Left cardiac atrium (tissue), 4 donors: Measurements from ENCODE around the gene RTP1. TPM values are rescaled to one million over a fixed set of nuclear protein-coding genes. Genes with fewer than 3 reads are reported as not detected.
"Not testable (repeated sequence)": the region's sequence is repeated elsewhere in the genome, so short reads cannot be mapped to it uniquely, and the experiment has no call there.

Experiments
- ATAC-seq, 2 donors: fragments of 200-7000 bp; cut with Tn5 transposase; one replicate each; pipeline ENCODE4 v1.9.1; 2020; ENCODE audit warnings: mild to moderate bottlenecking in 2 of 2, moderate library complexity in 2 of 2
- DNase-seq: peaks from one replicate; pipeline ENCODE4 v3.0.0-alpha.2; 2020
- intact Hi-C, 2 donors: fragments of 100-400 bp; cut with DNase I; formaldehyde crosslinking; loops; one replicate each; pipeline versions ENCODE4 v1.14.1 to v1.15.1; 2022 to 2023
- total RNA-seq, 2 donors: library from RNA; stranded (reverse); fragmentation: NEBNext Ultra II Directional; extraction: Animal tissue kit (Norgen Biotek cat#: 25700); gene quantifications; one replicate each; pipeline ENCODE4 v1.2.1, GENCODE V29; 2021
- donor health status: DM: no; HTN: yes; CAD: no.
- donor health status: DM: no; HTN: yes; CAD: no; lungs with severe emphysema.
- donor health status: DM: yes; HTN: yes; CAD: no.
- donor health status: Dilated cardiomyopathy.

RTP1 gene
- total RNA-seq, 2 donors from 2014 or later, result not detected

DNA sequence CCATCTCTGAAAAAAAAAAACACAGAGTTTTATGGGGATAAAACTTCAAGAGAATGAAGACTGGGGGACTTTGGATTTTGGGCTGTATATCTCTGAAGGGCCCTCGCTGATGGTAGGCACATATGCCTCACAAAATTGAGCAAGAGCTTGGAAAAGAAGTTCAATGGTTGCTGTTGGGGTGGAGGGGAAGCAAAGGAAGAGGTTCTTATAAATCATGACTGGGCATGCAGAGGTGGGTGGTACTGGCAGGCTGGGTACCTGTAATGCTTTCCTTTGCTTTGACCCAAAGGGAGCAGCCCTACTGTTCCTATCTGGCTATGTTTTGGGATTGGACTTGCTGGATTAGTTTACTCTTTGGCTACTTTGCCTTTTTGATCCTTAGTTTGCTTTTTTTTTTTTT, 6.0 kb upstream of the RTP1 start:
- DNase-seq (no peak), ATAC-seq (no peak)
- intact Hi-C loops, result no loop called here

DNA sequence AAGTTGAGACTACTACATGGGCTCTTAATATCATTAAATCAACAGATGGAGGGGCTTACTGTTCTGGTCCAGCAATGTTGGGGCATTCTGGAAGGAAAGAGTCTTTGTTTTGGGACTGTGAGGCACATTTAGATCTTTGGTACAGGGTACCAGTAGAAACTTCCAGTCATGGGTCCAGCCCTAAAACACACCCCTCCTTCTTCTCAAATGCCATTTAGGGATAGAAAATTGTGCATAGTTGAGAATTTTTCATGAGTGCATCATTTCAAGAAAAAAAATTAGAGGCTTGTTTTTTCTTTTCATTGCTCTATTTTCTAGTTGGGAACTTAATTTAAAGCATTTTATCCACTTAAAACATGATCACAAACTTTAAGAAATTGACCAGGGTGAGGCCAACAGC, 4.1 kb upstream of the RTP1 start:
- intact Hi-C loops, result no loop called here
- no peak for DNase-seq
- no peak for ATAC-seq

DNA sequence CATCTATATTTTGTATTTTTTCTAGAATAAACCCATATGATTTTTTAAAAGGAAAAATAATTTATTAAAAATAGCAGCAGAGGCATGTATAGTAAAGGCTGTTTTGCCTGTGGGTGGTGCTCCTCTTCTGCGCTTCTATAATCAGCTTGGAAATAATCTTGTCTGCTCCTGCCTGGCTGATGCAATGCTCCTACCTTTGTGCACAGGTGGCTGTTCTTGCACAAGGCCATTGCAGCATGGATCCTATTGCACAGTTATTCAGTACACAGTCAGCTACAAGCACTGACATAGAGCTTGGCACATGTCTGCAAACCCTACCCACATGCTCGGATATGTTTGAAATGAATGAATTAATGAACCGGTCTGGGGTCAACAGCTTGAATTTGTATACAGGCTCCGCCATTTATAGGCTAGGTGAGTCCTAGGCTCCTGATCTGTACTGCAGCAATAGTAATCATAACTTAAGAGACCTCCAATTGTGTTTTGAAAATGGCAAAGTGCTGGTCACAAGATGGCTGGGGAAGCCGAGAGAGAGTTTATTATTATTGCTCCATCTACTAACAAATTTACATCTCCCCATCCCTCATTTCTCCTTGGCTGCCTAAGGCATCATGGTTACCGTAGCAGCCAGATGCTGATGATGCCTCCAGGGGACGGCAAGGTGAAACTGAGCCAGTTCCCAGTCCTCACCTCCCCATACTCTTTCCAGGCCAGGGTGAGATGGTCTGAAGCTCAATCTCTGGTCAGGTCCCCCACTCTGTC, 532 bp upstream of the RTP1 start:
- DNase-seq, result no peak
- intact Hi-C loops, result no loop called here
- ATAC-seq, result no peak

DNA sequence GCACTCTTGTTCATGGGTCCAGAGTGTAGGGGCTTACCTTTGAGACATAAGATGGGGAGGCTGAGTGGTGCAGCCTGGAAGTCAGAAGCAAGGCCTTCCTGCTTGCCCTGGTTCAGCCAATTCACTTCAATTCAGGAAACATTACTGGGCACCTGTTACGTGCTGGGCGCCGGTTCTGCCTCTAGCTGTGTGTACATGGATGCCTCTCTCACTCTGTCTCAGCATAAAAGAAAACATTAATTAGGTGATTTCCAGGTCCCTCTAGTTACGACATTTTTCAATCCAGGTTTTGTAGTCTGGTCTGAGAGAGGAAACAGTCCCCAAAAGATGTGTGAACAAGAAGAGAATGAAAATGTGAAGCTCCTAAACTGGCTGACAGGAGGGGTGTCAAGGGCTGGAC, 1.2 kb downstream of the RTP1 start:
- DNase-seq, result no peak
- no peak for ATAC-seq
- intact Hi-C loops, result no loop called here

DNA sequence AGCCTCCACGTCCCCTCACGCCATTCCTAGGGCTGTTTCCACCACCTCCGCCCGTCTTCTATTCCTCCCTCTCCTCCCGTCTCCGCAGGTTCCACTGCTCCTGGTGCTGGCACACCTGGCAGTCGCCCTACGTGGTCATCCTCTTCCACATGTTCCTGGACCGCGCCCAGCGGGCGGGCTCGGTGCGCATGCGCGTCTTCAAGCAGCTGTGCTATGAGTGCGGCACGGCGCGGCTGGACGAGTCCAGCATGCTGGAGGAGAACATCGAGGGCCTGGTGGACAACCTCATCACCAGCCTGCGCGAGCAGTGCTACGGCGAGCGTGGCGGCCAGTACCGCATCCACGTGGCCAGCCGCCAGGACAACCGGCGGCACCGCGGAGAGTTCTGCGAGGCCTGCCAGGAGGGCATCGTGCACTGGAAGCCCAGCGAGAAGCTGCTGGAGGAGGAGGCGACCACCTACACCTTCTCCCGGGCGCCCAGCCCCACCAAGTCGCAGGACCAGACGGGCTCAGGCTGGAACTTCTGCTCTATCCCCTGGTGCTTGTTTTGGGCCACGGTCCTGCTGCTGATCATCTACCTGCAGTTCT, 2.3 kb downstream of the RTP1 start:
- DNase-seq, intact Hi-C loops, ATAC-seq: not testable (repeated sequence)

DNA sequence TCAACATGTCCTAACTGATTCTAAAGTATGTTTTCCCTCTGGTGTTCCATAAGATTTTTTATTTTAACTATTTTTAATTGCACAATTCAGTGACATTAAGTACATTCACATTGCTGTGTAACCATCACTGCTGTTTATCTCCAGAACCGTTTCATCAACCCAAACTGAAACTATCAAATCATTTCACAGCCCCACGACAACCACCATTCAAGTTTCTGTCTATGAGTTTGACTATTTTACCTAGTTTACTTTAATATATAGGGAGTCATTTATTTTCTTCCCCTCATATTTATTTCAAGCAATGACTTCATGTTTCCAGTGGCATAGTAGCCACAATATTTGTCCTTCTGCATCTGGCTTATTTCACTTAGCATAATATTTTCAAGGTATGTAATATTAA, 8.4 kb downstream of the RTP1 start:
- intact Hi-C loops, result no loop called here
- ATAC-seq (no peak), DNase-seq (no peak)

DNA sequence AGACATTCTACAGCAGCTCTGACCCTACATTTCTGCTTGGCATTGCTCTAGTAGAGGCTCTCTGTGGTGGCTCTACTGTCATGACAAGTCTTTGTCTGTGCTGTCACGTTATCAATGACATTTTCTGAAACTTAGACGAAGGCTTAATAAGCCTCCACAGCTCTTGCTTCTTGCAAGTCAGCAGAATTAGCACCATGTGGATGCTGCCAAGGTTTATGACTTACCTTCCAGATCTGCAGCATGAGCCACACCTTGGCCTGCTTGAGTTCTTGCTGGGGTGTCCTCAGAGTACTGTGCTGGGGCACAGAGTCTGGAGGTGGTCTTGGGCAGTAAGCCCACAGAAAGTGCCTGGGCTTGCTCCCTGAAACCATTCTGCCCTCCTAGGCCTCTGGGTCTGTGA, 9.8 kb downstream of the RTP1 start:
- intact Hi-C loops, result no loop called here
- DNase-seq, result no peak
- ATAC-seq, result no peak

- DNase-seq (no peak), ATAC-seq (peak in 1 of 2 donors; percentile 21)
- intact Hi-C loops, result no loop called here
Measured at GRCh38 chr3:187207624-187208023, 10.3 kb downstream of the RTP1 start.

- ATAC-seq (no peak), DNase-seq (no peak)
- intact Hi-C loops, result no loop called here
Measured at GRCh38 chr3:187208159-187208558, 10.9 kb downstream of the RTP1 start.

DNA sequence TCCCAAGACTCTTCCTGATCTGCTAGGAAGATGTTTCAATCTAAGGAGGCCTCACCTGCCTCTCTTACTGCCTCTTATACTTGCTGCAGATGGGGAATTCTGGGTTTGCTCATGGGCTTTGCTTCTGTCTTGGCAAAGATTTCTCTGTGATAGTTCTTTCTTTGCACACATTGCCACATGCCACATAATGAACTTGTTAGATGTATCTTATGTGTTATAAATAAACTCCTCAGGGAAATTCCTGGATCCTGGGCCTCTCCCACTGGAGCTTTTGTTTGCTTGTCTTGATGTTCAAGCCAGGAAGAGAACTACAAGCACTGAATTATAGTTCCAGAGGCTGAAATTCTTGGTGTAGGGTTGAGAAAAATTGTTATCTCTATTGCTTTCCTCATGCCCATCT, 12.2 kb downstream of the RTP1 start:
- intact Hi-C loops, result no loop called here
- ATAC-seq, result no peak
- no peak for DNase-seq

GRCh38 chr3:187210091-187210490, 12.8 kb downstream of the RTP1 start:
- intact Hi-C loops, result no loop called here
- ATAC-seq (no peak), DNase-seq (no peak)

DNA sequence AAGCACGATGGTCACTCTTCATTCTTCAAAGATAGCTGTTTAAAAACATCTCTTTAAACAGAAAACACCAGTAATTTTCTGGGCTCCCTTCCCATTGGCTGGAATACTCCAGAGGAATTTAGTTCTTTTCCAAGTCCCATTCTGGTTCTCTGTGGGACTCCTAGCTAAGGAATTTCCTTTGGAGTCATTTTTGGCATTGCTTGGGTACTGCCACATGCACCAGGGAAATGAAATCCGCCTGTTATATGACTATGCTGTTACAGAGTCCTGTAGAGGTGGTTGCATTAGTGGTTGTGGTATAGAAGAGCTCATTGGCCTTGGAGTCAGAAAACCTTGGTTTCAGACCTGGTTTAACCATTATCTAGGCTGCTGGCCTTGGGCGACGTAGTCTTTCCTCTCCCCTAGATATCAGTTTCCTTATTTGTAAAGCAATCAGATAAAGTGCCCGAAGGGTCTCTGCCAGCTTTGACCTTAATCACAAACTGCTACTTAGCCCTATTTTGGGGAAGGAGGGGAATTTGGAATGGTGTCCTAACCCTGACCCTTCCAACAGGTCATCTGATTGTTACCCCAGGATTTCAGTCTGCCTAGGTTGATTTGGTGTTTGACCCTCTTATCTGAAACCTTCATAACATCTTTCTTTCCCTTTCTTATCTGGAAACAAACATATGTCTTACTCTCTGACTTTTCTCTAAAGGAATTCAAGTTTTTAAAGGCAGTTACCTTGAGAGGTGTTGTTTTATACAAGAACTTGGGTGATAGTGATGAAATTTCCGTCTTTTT, 13.4 kb downstream of the RTP1 start:
- intact Hi-C loops, result no loop called here
- DNase-seq (no peak), ATAC-seq (peak; percentile 43 to 75)

GRCh38 chr3:187211532-187212195, 14.4 kb downstream of the RTP1 start:
- ATAC-seq, result peak in 1 of 2 donors; percentile 70
- intact Hi-C loops, result no loop called here
- DNase-seq, result no peak

- ATAC-seq, result no peak
- DNase-seq, result no peak
- intact Hi-C loops, result no loop called here
Measured at GRCh38 chr3:187212196-187212545, 14.9 kb downstream of the RTP1 start.

DNA sequence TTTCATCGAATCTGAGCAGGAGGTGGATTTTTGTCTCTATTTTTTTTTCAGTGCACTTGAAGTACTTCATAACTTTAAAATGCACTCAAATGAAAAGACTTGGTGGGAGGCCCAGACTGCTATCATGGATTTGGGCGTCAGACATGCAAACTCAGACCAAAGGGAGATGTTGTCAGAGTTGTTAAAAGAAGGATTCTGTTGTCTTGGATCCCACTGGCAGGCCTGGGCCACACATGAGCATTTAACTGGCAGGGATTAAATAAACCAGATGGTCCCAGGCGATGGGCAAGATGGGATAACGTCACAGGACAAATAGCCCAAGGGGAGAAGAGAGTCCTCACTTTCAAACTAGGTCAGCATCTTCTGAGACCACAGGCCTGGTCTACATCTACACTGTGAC, 15.4 kb downstream of the RTP1 start:
- intact Hi-C loops, result no loop called here
- peak; percentile 64 to 70 for ATAC-seq
- DNase-seq, result peak; percentile 34

- intact Hi-C loops, result no loop called here
- DNase-seq (no peak), ATAC-seq (no peak)
Measured at GRCh38 chr3:187213616-187214015, 16.3 kb downstream of the RTP1 start.

GRCh38 chr3:187215460-187215859, 18.2 kb downstream of the RTP1 start:
- ATAC-seq, result no peak
- DNase-seq, result no peak
- intact Hi-C loops, result no loop called here

DNA sequence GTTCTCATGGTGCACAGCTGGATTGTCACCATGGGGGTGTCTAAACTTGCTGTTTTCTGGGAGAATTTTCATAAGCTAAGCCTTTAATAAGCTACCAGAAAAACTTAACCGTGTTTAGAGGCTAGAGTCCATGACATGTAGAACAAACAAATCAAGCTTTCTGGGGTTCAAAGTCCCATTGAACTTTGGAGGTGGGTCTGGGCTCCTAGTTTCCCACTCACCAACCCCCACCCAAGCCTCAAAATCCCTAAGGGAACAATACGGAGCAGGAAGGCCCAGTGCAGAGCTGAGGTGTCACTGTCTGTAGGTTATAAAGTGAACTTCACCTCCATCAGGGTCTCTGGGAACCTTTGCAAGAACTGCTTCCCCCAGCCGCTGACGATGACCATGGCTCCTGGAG, 25.5 kb downstream of the RTP1 start:
- intact Hi-C loops, result loop anchor here in 1 of 2 donors (5.0 to 10.0 kb wide), 3 partner anchors 74 to 452 kb away; partner anchors contain the start of gene SST
- no peak for DNase-seq
- ATAC-seq, result no peak

GRCh38 chr3:187223799-187224198, 26.5 kb downstream of the RTP1 start:
- intact Hi-C loops, result loop anchor here in 1 of 2 donors (5.0 to 10.0 kb wide), 3 partner anchors 74 to 451 kb away; partner anchors contain the start of gene SST
- no peak for DNase-seq
- no peak for ATAC-seq
